Fibroblast of upper back skin (primary cell): ENCODE measurements around the gene CCNQ.
A peak's percentile ranks its signal among the peaks of the same experiment; 100 is the strongest.

Experiments
- DNase-seq: peaks from one replicate; pipeline ENCODE4 v3.0.0-alpha.2; 2013

CCNQ gene

DNA sequence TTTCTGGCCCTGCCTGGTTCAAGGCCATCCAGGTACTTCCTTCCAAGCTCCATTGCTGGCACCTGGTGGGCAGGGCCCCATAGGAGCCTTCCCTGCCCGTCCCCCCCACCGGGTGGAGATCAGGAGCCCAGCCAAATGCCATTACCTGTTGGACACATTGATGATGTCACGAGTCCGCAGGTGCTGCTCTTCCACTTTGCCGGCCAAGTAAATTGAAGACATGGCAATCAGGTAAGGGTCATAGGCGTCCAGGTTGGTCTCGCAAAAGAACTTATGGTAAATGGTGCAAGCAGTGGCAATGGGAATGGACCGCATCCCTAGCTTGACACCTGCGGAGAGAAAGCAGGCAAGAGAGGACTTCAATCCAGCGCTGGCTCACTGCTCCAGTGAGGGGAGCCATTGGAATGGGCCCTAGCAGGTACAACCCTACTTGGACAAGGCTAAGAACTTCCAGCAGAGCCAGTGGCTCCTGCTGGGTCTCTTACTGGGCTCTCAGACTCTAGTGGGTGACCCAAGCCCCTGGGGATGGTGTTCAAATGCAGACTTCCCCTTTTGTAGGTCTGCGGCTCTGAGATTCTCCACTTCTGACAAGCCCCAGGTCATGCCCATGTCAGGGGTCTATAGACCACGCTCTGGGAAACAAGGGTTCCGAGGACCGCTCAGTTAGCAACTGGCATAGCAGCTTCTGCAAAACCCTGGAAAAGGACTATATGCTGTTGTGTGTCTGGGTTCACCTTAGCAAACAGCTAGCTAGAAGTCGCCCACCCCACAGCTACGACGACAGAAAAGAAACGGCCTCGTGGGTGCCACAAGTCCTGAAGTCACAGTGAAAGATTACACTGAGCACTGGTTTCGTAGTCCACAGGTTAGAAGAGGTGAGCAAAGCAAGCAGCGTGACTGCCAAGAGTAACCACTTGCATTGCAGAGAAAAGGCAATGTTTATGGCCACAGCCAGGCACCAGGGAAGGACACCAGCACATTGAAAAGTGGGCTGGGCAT, 2.8 kb downstream of the CCNQ start:
- DNase-seq, result no peak

DNA sequence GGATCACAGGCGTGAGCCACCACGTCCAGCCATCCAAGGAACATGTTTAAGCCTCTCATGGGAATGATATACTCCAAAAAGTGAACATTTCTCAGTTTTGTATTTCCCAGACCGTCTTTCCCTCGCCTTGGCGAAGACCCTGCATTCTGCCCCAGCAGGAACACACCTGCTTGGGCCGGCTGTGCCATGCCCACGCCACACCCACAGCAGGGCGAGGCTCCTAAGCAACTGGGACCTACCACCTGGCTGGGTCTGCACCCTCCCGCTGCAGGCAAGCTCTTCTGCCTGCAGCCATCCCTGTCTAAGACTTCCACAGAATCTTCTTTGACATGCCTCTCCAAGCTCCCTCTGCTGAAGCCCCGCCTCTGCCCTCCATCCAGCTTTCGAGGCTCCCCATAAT, 3.6 kb downstream of the CCNQ start:
- DNase-seq, result no peak

DNA sequence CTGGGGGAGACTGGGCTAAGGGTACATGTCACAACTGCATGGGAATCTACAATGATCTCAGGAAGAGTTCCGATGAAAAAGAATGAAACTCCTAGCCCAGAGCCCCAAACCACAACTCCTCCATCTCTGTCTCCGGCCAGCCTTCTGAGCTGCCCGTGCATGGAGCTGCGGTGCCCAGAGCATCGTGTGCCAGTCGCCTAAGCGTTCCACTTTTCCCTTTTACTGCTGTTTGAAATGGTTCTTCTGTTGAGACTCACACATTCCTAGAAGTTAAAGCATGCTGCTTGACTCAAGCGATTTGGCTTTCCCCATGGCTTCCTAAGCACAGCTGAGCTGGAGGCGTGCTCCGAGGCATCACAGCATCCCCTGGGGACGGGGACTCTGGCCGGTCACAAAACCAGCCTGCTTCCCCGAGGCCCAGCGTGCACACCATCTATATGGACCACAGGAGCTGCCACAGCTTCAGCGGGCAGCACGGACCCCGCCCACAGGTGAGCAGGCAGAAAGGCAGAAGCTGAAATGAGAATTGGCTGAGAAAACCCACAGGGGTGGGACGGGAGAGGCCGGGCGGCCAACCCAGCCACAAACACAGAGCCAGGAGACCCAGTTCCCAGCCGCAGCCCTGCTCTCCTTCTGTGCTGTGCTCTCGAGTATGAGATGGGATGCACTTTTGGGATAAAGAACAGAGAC, 5.0 kb downstream of the CCNQ start:
- DNase-seq, result no peak

DNA sequence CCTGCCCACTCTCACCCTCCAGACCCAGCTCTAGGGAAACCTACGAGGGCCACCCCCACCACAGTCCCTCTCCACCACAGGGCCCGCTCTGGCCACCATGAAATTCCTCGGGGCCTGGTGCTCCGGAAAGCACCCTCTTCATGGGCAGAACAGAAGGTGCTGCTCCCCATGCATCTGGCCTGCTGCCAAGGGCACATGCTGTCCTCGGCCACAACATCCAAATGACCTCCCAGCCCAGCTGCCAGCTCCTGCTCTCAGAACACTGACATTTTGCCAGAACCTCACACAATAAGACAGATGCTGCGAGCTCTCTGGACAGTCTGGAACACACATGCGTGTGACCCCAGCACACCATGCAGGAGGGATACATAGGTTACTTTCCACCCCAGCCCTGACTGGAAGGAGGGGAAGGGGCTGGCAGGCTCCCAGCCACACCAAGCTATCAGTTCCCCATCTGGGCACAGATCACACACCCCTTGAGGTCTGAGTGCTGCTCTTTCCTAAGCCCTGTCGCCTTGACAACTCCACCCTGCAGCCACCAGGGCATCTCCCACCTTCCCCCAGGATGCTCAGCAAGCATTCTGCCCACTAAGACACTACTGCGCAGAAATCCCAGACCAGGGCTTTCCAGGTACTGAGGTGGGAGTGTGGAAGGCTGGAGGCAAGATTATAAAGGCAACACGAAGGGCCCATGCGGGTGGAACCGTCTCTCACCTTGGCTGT, 5.8 kb downstream of the CCNQ start:
- DNase-seq, result no peak

DNA sequence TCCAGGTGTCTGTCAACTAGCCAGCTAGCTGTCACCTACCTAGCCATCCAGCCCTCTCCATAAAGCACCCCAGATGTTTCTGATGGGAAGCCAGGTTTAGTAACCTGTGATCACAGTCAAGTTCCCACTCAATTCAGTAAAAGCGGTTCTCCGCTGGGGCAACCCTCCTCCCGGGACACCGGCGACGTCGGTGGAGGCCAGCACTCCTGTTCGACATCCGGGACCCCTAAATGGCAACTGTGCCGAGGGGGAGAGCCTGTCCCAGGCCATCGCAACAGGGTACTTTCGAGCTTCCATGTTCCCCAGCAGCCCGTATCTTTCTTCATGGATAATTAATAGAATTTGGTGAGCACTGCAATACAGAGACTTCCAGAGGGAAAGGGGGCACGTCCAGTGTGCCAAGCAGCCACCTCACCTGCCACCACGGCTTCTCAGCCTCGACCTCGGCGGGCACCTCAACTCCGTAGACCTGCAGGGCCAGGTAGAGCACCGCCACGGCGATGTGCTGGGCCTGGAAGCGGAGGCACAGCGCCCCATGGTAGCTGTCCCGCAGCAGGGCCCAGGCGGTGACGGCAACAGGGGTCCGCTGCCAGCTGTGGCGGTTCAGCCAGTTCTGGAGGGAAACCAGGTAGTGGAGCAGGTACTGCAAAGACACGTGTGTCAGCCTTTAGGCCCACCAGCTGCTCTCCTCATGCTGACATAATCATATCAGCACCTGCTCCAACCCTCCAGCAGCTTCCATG, 6.7 kb downstream of the CCNQ start:
- no peak for DNase-seq

DNA sequence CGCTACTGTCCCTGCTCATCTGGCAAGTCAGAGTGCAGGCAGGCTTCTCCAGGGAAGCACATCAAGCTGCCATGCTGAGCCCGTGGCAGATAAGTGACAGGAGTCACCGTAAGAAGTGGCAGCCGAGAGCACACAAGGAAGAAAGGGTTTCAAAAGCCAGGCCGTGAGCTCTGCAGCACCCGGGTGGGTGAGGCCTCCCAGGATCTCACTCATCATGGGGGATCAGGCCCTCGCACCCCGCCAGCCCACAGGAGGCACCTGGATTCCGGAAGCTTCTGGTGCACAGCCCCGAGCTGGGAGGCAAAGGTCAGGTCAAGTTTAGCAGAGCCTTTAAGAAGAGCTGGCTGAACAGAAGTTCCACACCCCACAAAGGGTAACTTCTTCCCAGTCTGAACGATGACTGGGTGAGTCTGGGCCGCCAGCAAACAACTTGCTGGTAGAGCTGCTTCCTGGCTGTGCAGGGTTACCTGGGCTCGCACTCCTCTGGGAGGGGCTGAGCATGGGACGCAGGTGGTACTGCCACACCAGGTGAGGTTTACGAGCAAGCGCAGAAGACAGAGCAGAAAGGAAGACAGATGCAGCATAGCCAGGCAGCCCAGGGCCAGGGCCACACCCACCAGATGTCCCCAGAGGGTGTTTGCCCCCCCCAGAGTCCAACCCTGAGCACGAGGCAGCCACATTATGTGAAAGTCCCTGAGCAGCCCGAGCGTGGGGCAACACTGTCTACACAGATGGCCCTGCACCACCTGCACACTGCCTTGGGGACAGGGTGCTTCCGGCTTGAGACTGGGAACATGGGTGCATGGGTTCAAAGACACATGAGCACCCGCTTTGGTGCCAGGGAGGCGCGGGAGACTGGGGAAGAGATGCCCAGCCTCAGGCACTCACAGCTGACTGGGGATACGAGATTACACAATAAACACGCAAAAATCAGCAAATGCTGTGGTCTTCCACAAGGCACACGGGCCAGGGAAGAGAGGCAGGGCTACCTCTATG, 7.7 kb downstream of the CCNQ start:
- DNase-seq, result no peak

DNA sequence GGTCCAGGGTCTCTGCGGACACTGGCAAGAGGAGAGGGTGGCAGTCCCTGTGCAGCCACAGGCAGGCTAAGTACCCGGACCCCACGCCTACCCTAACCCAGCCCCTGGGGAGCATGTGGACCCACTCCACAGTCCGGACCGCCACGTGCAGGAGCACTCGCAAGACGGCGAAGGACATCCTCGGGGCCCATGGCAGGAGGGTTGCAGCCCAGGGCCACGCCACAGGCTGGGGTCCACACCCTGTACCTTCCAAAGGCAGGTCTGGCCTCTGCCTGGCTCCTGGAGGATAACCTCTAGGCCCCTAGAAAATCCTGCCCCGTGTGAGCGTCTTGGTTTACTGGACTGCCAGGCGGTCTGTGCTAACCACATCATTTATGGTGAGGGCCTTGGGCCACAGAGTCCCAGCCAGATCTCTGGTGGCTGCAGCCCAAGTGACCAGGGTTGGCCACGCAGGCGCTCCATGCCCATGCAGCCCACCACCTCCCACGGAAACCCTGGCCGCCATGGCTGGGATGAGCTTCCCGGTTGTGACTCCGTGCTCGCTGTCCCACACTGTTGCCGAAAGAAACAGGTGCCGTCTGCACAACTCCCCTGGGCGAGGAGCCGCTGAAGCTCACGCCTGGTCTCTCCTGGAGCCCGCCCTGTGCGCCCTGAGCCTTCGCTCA, 10.0 kb downstream of the CCNQ start:
- no peak for DNase-seq

DNA sequence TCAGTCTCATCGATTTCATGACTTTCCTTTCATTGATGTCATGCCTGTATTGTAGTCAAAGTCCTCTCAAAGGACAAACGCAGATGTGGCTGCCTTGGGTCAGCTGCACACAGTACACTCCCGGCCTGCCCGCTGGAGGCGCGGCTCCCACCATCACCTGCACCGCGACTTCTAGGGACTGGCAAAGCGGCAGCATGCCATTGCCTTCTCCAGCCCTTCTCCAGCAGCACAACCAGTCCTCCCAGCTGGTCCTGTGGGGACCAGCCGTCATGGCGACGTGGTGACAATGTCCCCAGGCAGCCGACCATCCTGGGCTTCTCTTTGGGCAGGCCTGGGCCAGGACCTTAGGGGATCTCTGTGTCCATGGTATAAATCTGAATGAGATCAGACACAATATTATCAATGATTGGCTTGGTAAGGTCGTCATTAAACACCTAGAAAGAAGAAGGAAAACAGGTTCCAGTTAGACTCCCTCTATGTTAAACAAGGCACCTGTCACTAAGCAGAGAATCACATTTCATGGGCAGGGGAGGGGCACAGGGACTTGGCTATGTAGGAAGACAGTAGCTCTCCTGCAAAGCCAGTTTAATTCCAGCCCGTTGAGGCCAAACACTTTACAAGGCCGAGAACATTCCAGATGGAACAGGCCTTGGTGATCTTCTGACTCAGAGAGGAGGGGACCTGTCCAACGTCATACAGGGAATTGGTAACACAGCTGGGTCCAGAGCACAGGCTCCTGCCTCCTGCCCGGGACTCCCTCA, 10.7 kb downstream of the CCNQ start:
- DNase-seq, result no peak

DNA sequence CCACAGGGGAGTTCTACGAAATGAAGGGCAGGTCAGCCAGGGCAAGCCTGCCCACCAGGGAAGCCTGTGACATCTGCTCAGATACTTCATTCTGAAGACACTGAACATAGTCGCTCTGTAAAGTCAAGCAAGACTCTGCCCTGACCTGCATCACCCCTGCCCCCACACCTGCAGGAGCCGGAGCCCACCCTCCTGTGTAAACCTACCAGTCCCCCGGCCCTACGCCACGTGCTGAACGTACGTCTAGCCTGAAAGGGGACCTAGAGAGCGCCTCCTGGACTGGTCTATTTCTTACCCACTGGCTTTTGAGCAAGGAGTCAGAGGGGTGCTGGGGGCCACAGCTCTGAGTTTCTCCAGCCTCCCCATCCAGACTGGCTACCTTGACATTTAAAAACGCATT, 11.6 kb downstream of the CCNQ start:
- no peak for DNase-seq

DNA sequence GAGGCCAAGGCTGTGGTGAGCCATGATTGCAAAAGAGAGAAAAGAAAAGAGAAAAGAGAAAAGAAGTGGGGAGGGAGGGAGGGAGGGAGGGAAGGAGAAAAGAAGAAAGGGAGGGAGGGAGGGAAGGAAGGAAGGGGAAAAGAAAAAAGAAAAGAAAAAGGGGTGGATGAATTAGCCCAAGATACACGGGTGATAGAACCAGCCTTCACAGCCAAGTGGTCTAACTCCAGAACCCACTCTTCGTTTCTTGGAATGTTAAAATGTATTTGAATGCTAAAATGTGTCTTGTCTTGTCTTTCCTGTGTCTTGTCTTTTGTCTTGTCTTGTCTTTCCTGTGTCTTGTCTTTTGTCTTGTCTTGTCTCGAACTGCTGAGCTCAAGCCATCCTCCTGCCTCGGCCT, 13.1 kb downstream of the CCNQ start:
- no peak for DNase-seq

DNA sequence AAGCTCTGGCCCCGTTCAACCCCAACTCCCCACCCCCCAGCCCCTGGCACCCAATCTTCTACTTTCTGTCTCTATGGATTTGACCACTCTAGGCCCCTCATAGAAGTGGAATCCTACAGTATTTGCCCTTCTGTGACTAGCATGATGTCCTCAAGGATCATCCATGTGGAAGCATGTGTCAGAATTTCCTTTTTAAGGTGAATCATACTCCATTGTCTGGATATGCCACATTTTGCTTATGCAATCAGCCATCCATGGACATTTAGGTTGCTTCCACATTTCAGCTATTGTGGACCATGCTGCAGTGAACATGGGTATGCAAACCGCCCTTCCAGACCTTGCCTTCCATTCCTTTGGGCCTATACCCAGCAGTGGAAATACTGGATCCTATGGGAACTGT, 15.5 kb downstream of the CCNQ start:
- DNase-seq, result no peak

DNA sequence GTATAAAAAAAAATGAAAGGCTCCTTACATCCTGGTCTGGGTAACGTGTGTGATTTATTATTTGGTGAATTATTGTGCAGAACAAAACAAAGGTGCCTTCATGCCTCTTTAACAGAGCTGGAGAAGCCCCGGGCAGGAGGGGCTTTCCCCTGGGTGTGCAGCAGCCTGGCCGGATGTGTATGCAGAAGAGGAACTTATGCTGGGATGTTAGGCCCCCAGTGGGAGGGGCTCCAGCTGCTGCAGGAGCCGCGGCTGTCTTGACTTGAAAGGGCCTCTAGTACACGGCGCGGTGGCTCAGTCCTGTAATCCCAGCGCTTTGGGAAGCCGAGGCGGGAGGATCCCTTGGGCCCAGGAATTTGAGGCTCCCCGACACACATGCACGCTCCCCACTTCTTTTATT, 16.0 kb downstream of the CCNQ start:
- peak; percentile 24 for DNase-seq

DNA sequence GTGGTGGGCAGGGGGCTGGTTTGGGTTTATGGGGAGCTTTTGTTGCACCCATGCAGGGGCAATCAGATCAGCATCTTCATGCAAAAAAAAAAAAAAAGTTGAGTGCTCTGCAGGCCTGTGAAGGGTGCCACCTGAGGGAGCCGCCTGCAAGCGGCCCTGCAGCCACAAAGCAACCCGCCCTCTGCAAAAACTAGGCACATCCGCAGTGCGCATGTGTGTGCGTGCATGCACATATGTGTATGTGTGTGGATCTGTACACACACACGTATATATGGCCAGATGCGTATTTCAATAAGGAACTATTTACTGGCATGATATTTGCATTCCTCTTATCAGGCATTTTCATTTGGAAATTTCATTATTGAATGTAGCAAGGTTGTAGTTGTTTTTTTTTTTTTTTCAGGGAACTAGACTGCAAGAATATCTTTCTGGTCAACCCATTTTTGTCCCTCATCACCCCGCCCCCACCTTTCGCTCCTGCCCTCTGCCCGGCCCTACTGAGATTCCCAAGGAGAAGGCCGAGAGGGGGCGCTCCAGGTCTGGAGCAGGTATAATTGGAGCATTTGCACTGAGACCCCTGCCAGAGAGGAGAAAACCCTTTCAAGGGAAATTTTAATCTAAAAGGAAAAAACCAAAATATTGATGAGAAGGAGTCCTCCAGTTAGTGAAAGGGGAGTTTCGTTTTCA, 18.1 kb downstream of the CCNQ start:
- no peak for DNase-seq

DNA sequence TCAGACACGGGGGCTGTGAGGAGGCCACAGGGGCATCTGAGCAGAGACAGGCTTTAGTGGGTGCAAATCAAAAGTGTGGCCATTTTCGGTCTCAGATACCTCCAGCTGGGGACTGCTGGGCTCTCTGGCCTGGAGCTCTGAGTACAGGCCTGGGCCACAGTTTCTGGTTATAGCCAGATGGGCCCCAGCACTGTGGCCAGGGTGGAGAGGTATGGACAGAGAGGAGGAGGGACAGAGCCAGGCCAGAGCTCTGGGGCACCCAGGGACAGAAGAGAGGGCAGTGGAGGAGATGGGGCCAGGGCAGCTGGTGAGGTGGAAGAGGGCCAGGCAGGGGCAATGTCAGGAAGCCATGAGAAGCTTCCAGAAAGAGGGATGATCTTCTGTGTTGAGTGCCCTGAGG, 20.1 kb downstream of the CCNQ start:
- no peak for DNase-seq

DNA sequence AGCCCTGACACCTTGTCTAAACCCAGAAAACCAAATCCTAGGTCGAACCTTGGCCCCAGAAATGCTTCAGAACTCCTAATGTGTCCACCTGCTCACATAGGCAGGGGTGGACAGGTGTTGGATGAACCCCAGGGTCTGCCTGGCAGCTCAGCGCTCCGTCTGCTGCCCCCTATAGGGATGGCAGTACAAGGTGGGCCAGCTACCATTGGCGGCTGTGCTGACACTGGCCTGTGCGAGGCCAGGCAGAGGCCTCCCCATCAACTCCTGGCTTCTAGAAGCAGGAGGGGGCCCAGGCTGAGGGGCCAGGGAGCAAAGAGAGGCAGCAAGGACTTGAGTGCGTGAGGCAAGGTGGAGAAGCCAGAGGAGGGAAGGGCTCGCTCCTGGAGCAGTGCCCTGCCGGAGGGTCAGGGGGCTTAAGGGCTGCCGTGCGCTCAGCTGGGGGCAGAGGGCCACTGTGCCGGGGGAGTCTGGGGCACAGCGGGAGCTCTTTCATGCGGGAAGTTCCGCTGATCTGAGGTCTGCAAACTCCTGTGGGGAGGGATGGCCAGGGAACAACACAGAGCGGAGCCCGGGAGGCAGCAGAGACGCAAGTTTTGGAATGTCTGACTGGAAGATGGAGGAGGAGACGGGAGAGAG, 20.6 kb downstream of the CCNQ start:
- DNase-seq, result no peak

DNA sequence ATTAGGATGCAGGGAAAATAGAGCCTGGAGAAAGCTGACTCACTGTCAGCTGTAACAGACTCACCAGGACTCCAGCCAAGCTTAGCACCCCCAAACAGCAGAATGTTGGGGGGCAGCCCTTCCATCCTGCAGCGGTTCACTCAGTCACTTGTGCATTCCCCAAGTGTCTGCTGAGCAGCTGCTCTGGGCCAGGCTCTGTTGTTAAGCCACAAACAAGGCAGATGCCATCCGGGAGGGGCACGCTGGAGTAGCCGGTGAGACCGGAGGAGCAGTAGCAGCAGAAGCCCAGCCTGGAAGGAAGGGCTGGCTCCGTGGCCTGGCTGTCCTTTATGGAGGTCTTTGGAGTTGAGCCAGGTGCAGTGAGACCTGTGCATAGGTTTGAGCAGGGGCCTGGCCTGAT, 22.0 kb downstream of the CCNQ start:
- no peak for DNase-seq

DNA sequence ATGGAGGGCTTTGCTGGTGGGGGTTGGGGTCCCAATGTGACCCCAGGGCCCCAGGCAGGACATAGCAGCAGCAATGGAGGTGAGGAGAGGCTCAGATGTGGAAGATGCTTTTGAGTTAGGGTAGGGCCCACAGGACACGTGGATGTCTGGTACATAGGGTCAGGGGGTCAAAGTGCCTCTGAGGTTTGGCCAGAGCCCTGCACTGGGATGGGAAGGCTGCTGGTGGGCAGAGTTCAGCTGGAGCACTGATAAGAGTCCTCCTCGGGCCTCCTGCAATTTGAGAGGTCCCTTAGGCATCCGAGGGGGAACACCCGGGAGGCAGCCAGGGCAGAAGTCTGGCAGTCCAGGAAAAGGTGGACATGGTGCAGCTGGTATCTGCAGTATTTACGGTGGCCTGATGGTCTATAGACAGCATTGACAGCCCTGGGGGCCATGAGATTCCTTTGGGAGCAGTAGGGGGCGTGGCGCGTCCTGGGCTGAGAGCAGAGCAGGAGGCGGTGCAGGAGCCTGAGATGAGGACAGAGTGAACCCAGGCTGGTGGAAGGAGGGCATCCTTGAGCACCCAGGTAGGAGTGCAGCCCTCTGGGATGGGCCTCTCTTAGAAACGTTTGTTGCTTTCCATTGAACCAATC, 22.6 kb downstream of the CCNQ start:
- DNase-seq, result no peak

DNA sequence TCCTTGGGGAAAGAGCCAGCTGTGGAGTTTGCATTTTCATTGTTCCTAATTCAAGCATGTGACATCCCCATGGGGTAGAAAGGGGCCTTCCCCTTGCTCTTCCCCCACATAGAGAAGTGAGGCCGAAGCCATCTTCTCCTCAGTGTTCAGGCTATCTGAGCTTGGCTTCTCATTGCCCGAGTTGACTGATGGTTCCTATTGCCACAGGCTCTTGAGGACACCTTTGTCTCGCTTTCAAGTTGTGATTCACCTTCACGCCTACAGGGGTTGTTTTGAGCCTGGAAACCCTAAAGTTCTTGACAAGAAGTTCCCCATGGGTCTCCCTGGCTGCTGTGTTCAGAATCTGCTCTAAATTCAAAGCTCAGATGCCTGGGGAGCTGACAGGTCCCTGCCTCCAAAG, 25.0 kb downstream of the CCNQ start:
- DNase-seq, result no peak

DNA sequence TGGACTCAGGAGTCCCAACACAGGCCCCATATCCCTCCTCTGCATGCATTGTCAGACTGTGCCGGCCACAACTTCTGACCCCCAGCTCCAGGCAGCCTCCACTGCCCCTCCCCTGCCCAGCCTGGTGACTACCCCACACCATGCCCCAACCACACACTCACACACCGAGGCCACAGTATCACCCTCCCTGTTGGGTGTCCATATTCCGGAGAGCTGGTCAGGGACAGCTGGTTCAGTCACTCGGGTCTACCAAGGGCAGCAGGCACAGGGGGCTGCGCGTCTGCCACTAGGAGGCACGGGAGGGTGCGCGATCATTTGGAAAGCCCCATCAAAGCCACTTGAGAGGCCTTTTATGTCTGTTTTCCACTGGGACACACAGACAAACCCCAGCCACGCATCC, 26.3 kb downstream of the CCNQ start:
- no peak for DNase-seq
